Vagina (tissue), 2 donors: ENCODE results near the gene FERD3L.

ENCODE experiments used
- CTCF ChIP-seq, 3 experiments: fragments of 450-650 bp in 2 of 3; fragments of 200-600 bp in 1 of 3; sonication (generic) in 1 of 3; IDR thresholded peaks; one replicate each; pipeline ENCODE4 v1.5.1; 2017 to 2019; ENCODE audit warnings: antibody characterized with exemption in 3 of 3, mild to moderate bottlenecking in 2 of 3, moderate library complexity in 2 of 3
- POLR2A ChIP-seq, 2 donors: fragments of 450-650 bp; IDR thresholded peaks; one replicate each; pipeline ENCODE4 v1.6.1; 2017; ENCODE audit warnings: antibody characterized with exemption in 2 of 2, mild to moderate bottlenecking in 2 of 2, moderate library complexity in 2 of 2
- POLR2AphosphoS5 ChIP-seq, 2 donors: sonication (generic); formaldehyde crosslinking; IDR thresholded peaks; one replicate each; pipeline ENCODE4 v1.9.0; 2017; ENCODE audit warnings: antibody characterized with exemption in 2 of 2, mild to moderate bottlenecking in 2 of 2, low read depth in 1 of 2; ENCODE audit not compliant: insufficient read depth in 1 of 2

- TF ChIP-seq CTCF (IDR thresholded peaks at IDR 0.05) (no peak), POLR2A (IDR thresholded peaks at IDR 0.05) (no peak), POLR2AphosphoS5 (IDR thresholded peaks at IDR 0.05; ENCODE audit: insufficient read depth in 1 of 2, low read depth in 1 of 2) (no peak)
These were observed 25.2 kb downstream of the FERD3L start for GRCh38 chr7:19119870-19120486.
